GM10266 (cell line): Measurements from ENCODE around the gene KCTD16.

ENCODE experiments used
- DNase-seq: peaks from one replicate; pipeline ENCODE4 v3.0.0; 2012; ENCODE audit errors: extremely low spot score
- TF ChIP-seq, protein P1 (sequence below): IDR thresholded peaks from 2 replicates; pipeline ENCODE4 v1.5.1; 2012; ENCODE audit warnings: mild to moderate bottlenecking, low read depth; ENCODE audit not compliant: control insufficient read depth, insufficient read depth; ENCODE audit errors: missing control alignments

The KCTD16 gene

DNA sequence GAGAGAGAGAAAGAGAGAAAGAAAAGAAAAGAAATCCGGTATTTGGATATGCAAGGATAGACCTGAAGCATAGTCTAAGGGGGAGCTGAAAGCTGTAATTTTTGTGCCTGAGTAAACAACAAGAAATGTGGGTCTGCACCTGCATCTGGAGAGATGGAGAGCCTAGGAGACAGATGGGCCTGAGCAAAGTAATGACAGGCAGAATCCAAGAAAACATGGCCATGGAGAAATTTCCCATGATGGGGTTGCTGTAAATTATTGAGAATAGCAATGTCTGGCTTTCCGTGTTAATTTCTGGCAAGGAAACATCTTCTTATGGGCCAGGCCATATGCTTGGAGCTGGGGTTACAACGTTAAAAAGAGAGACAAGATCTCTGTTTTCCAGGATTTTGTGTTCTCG lies 40.4 kb upstream of the KCTD16 start:
- TF ChIP-seq, protein P1, sequence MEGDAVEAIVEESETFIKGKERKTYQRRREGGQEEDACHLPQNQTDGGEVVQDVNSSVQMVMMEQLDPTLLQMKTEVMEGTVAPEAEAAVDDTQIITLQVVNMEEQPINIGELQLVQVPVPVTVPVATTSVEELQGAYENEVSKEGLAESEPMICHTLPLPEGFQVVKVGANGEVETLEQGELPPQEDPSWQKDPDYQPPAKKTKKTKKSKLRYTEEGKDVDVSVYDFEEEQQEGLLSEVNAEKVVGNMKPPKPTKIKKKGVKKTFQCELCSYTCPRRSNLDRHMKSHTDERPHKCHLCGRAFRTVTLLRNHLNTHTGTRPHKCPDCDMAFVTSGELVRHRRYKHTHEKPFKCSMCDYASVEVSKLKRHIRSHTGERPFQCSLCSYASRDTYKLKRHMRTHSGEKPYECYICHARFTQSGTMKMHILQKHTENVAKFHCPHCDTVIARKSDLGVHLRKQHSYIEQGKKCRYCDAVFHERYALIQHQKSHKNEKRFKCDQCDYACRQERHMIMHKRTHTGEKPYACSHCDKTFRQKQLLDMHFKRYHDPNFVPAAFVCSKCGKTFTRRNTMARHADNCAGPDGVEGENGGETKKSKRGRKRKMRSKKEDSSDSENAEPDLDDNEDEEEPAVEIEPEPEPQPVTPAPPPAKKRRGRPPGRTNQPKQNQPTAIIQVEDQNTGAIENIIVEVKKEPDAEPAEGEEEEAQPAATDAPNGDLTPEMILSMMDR = no peak
- DNase-seq = no peak

DNA sequence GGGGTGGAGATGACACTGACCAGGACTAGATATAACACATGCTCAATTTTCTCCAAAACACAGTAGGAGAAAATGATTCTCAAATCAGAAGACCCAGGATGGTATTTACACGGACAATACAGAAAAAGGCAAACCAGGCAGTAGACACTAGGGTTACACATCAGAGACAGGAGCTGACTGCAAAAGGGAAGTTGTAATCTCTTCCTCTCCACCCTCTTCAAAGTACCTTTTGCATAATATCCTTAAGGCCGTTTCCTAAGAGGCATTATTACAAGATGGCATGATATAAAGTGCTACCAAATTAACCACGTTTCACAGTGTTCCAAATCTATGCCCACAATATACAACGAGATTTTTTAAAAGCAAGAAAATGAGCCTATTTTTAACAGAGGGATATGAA lies 39.4 kb upstream of the KCTD16 start:
- no peak for DNase-seq
- TF ChIP-seq, protein P1 = no peak

DNA sequence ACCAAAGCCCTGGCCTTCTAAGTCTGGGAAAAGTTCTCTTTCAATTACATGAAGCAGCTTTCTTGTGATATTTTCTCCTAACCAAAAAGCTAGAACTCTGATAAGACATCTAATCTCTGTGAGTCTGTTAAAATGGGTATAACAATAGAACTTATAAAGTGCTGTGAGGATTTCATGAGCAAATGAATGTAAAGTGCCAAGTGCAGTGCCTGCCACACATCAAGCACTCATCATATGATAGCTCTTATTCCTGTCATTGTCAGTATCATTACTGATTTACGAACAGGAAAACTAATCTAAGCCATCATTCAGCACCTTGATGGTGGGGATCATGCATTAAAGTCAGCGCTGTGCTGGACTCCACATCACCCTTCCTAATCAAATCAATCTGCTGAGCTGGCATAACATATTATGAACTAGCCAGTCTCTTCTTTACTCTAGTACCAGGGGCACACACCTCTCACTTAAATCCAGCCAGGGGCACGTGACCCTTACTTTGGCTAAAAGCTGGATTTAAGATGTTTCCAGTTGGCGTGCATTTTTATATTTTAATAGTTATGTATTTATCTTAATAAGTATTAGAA lies 37.5 kb upstream of the KCTD16 start:
- TF ChIP-seq, protein P1 = no peak
- DNase-seq = no peak

DNA sequence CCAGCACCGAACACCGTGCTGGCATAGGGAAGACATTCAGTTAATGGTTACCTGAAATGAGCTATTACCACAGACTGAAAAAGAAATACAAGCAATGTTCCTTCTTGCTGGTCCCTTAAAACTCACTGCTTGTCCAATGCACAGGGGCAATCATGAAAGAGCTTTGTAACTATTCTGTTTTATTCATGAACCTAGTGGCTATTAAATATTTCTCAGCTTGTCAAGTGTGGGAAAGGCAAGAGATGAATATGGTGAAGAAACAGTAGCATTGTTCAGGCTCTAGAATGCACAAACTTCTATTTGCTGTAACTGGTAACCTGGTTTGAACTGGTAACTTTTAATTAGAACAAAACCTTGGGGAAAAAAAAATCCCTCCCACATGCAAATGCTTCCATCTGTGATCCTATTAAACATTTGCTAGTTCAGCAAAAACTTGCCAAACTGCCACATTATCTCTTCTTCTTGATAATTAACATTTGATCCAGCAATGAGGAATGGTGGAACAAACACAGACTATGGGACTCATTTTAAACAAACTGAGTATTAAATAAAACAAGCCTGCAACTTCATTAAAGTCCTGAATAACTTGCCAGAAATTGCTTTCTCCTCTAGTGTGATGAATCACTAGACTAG lies 36.4 kb upstream of the KCTD16 start:
- no peak for DNase-seq
- TF ChIP-seq, protein P1 = no peak

DNA sequence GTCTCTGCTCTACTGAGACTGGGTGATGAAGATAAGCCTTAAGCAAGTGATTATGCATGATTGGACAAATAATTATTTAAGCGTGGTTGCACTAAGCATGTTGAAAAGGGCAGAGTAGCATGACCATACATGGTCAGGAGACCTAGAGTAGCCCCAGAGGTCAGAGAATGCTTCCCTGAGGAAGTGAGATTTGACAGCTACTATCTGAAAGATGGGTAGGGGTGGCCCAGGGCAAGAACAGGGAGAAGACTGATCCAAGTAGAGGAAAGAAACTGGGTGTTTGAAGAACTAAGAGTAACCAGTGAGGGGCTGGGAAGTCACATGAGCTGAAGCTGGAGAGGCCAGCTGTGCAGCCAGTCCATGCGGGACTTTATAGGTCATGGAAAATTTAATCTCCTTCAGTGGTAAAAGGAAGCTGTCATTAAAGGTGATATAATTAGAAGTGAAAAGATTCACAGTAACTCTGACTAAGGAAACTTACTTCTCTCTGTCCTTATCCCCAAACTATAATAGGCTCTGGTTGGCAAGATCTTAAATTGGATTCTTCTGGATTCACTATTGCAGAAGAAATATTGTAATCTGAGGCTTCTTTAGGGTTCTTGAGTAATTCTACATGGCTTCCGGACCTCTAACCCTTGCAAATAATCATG lies 35.4 kb upstream of the KCTD16 start:
- TF ChIP-seq, protein P1 = no peak
- DNase-seq = no peak

DNA sequence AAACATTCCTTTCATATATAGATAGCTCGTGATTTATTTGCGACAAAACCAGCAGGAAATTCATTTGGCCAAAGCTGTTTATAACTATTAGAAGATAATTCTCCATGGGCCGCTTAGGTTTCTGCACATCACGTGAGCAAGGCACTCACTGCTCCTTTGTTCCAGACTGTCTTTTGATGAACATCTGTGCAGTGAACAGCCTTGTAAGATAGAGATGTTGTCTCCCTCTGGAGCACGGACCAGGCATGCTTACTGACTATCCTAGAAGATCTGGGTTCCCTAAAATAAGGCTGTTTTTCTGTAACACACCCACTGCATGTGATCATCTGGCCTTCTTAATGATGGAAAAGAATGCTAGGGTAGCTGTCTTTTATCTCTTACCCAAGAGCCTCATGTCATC lies 31.1 kb upstream of the KCTD16 start:
- TF ChIP-seq, protein P1 = no peak
- DNase-seq = no peak

DNA sequence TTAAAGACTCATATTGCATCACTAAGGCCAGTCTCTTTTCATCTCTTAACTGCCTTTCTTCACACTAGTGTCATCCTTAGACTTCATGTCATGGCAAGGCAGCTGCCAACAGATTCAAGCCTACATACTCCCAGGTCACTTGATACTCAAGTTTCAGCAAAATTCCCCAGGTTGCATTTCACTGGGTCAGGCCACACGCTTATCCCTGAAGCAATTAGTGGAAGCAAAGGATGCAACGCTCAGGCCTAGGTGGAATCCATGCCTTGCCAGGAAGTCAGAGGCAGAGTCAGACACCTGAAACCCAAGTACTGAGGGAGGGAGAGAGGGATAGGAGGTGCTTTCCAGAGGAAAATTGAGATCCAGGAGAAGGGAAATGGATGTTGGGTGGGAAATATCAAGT lies 29.1 kb upstream of the KCTD16 start:
- TF ChIP-seq, protein P1 = no peak
- DNase-seq = no peak
